ENCODE measurements around the gene DZIP1L. TPM values are rescaled to one million over a fixed set of nuclear protein-coding genes. Genes with fewer than 3 reads are reported as not detected.
A peak's percentile ranks its signal among the peaks of the same experiment; 100 is the strongest.

The DZIP1L gene
- total RNA-seq, 2 experiments from 2014 or later, result not detected

- peak; percentile 96 for ATAC-seq
- peak; percentile 79 for DNase-seq
- Mint-ChIP-seq H3K4me3 (no peak overlapping the region), H3K27me3 (peaks cover 16% of the 10 kb centered on the region), H3K4me1 (peaks cover 14% of the 10 kb centered on the region), H3K27ac (peak overlapping the region; percentile 77), H3K9me3 (ENCODE audit: low read depth) (no peaks in the 10 kb centered on the region), H3K36me3 (ENCODE audit: low read depth) (no peaks in the 10 kb centered on the region)
- intact Hi-C loops (cut with DNase I, micrococcal nuclease), result loop anchor here (1.0 to 10.0 kb wide), 7 partner anchors 16 to 851 kb away; partner anchors contain the start of genes CEP70 (in 1 of the 2), DBR1 (in 1 of the 2), ESYT3 (in 1 of the 2) and NME9 (in 1 of the 2)
- POLR2A ChIA-PET, result no interaction called here
- CTCF ChIA-PET, result interaction anchor here (0.6 to 4.9 kb wide), 9 partner anchors 16 to 878 kb away, joined by 3 to 42 read pairs (median 3); no protein-coding TSS in a partner anchor
These were observed 49.0 kb downstream of the DZIP1L start for GRCh38 chr3:138066383-138066782.

- POLR2A ChIA-PET, result no interaction called here
- Mint-ChIP-seq H3K36me3 (ENCODE audit: low read depth) (no peaks in the 10 kb centered on the region), H3K4me3 (no peak overlapping the region), H3K27ac (peak overlapping the region; percentile 77), H3K9me3 (ENCODE audit: low read depth) (no peaks in the 10 kb centered on the region), H3K4me1 (peaks cover 14% of the 10 kb centered on the region), H3K27me3 (peaks cover 14% of the 10 kb centered on the region)
- CTCF ChIA-PET, result interaction anchor here (0.6 to 4.9 kb wide), 5 partner anchors 16 to 849 kb away, joined by 3 to 42 read pairs (median 5); no protein-coding TSS in a partner anchor
- ATAC-seq (peak; percentile 58), DNase-seq (peak; percentile 38)
- intact Hi-C loops (cut with DNase I, micrococcal nuclease), result loop anchor here (1.0 to 10.0 kb wide), 7 partner anchors 16 to 851 kb away; partner anchors contain the start of genes CEP70 (in 1 of the 2), DBR1 (in 1 of the 2), ESYT3 (in 1 of the 2) and NME9 (in 1 of the 2)
These were observed 49.5 kb downstream of the DZIP1L start for GRCh38 chr3:138065949-138066348.

GRCh38 chr3:138063416-138063815, 52.0 kb downstream of the DZIP1L start:
- ChIA-PET POLR2A (no interaction called here), CTCF (interaction anchor here (0.6 to 4.9 kb wide), 2 partner anchors 22 to 55 kb away, joined by 3 to 42 read pairs; no protein-coding TSS in a partner anchor)
- intact Hi-C loops (cut with DNase I, micrococcal nuclease), result loop anchor here in 1 of 2 experiments (10.0 kb wide), 1 partner anchor 371 kb away; the partner anchor contains the start of gene ESYT3

GRCh38 chr3:138062626-138063025, 52.8 kb downstream of the DZIP1L start:
- POLR2A ChIA-PET, result no interaction called here
- Mint-ChIP-seq H3K4me1 (peaks cover 16% of the 10 kb centered on the region), H3K27me3 (peaks cover 4% of the 10 kb centered on the region), H3K36me3 (ENCODE audit: low read depth) (no peaks in the 10 kb centered on the region), H3K4me3 (no peak overlapping the region), H3K9me3 (ENCODE audit: low read depth) (no peaks in the 10 kb centered on the region), H3K27ac (no peak overlapping the region)
- CTCF ChIA-PET, result interaction anchor here (0.6 kb wide), 2 partner anchors 21 to 1908 kb away, joined by 3 to 6 read pairs; no protein-coding TSS in a partner anchor
- ATAC-seq, result no peak
- intact Hi-C loops (cut with DNase I, micrococcal nuclease), result loop anchor here in 1 of 2 experiments (10.0 kb wide), 1 partner anchor 372 kb away; the partner anchor contains the start of gene ESYT3
- no peak for DNase-seq

More at GRCh38 chr3:138063416-138063815, 52.0 kb downstream of the DZIP1L start:
- Mint-ChIP-seq H3K27me3 (peaks cover 6% of the 10 kb centered on the region), H3K27ac (no peak overlapping the region), H3K4me3 (no peak overlapping the region), H3K9me3 (ENCODE audit: low read depth) (no peaks in the 10 kb centered on the region), H3K36me3 (ENCODE audit: low read depth) (no peaks in the 10 kb centered on the region), H3K4me1 (peaks cover 16% of the 10 kb centered on the region)
- no peak for DNase-seq
- no peak for ATAC-seq

- intact Hi-C loops (cut with DNase I, micrococcal nuclease), result loop anchor here in 1 of 2 experiments (10.0 kb wide), 1 partner anchor 373 kb away; the partner anchor contains the start of gene ESYT3
- H3K4me3 Mint-ChIP-seq, result no peak overlapping the region
- peaks cover 4% of the 10 kb centered on the region for H3K27me3 Mint-ChIP-seq
- POLR2A ChIA-PET, result no interaction called here
- H3K27ac Mint-ChIP-seq, result no peak overlapping the region
- H3K9me3 Mint-ChIP-seq (ENCODE audit: low read depth), result no peaks in the 10 kb centered on the region
- DNase-seq, result no peak
- ATAC-seq, result no peak
- H3K4me1 Mint-ChIP-seq, result peaks cover 16% of the 10 kb centered on the region
- no peaks in the 10 kb centered on the region for H3K36me3 Mint-ChIP-seq (ENCODE audit: low read depth)
- CTCF ChIA-PET, result interaction anchor here (0.6 kb wide), 1 partner anchor 232 kb away, joined by 3 read pairs; no protein-coding TSS in a partner anchor
These were observed 53.4 kb downstream of the DZIP1L start for GRCh38 chr3:138062037-138062436.

- DNase-seq (no peak), ATAC-seq (no peak)
- Mint-ChIP-seq H3K9me3 (ENCODE audit: low read depth) (no peaks in the 10 kb centered on the region), H3K27me3 (peaks cover 6% of the 10 kb centered on the region), H3K36me3 (ENCODE audit: low read depth) (no peaks in the 10 kb centered on the region), H3K4me3 (no peak overlapping the region), H3K27ac (no peak overlapping the region), H3K4me1 (peaks cover 7% of the 10 kb centered on the region)
- intact Hi-C loops (cut with DNase I, micrococcal nuclease), result loop anchor here in 1 of 2 experiments (10.0 kb wide), 1 partner anchor 374 kb away; the partner anchor contains the start of gene ESYT3
- POLR2A ChIA-PET, result no interaction called here
- CTCF ChIA-PET, result interaction anchor here (0.5 to 2.5 kb wide), 2 partner anchors 8 to 1507 kb away, joined by 3 to 6 read pairs; no protein-coding TSS in a partner anchor
These were observed 54.6 kb downstream of the DZIP1L start for GRCh38 chr3:138060792-138061191.

- DNase-seq, result no peak
- intact Hi-C loops (cut with DNase I, micrococcal nuclease), result loop anchor here in 1 of 2 experiments (10.0 kb wide), 1 partner anchor 954 kb away; no protein-coding TSS in a partner anchor
- no peak overlapping the region for H3K4me3 Mint-ChIP-seq
- peaks cover 9% of the 10 kb centered on the region for H3K27me3 Mint-ChIP-seq
- POLR2A ChIA-PET, result no interaction called here
- no peaks in the 10 kb centered on the region for H3K9me3 Mint-ChIP-seq (ENCODE audit: low read depth)
- ATAC-seq, result no peak
- no peak overlapping the region for H3K27ac Mint-ChIP-seq
- H3K4me1 Mint-ChIP-seq, result peaks cover 2% of the 10 kb centered on the region
- CTCF ChIA-PET, result interaction anchor here (0.7 to 2.5 kb wide), 2 partner anchors 10 to 23 kb away, joined by 3 to 6 read pairs; no protein-coding TSS in a partner anchor
- H3K36me3 Mint-ChIP-seq (ENCODE audit: low read depth), result no peaks in the 10 kb centered on the region
These were observed 56.1 kb downstream of the DZIP1L start for GRCh38 chr3:138059261-138059660.

GRCh38 chr3:138057384-138057783, 58.0 kb downstream of the DZIP1L start:
- Mint-ChIP-seq H3K27me3 (peaks cover 17% of the 10 kb centered on the region), H3K4me3 (no peak overlapping the region), H3K27ac (no peak overlapping the region), H3K36me3 (ENCODE audit: low read depth) (no peaks in the 10 kb centered on the region), H3K4me1 (peaks cover 2% of the 10 kb centered on the region), H3K9me3 (ENCODE audit: low read depth) (no peaks in the 10 kb centered on the region)
- intact Hi-C loops (cut with DNase I, micrococcal nuclease), result loop anchor here in 1 of 2 experiments (10.0 kb wide), 1 partner anchor 953 kb away; no protein-coding TSS in a partner anchor
- ATAC-seq (no peak), DNase-seq (no peak)
- ChIA-PET POLR2A (interaction anchor here (0.6 kb wide), 1 partner anchor 25 kb away, joined by 3 read pairs; no protein-coding TSS in a partner anchor), CTCF (interaction anchor here (0.7 to 1.0 kb wide), 2 partner anchors 24 to 63 kb away, joined by 3 read pairs; no protein-coding TSS in a partner anchor)

- Mint-ChIP-seq H3K4me3 (no peak overlapping the region), H3K4me1 (no peaks in the 10 kb centered on the region), H3K36me3 (ENCODE audit: low read depth) (no peaks in the 10 kb centered on the region), H3K27me3 (peaks cover 20% of the 10 kb centered on the region), H3K27ac (no peak overlapping the region), H3K9me3 (ENCODE audit: low read depth) (peaks cover 2% of the 10 kb centered on the region)
- no peak for ATAC-seq
- ChIA-PET POLR2A (no interaction called here), CTCF (no interaction called here)
- intact Hi-C loops (cut with DNase I, micrococcal nuclease), result loop anchor here in 1 of 2 experiments (10.0 kb wide), 1 partner anchor 949 kb away; no protein-coding TSS in a partner anchor
- DNase-seq, result no peak
These were observed 61.4 kb downstream of the DZIP1L start for GRCh38 chr3:138054057-138054456.

GRCh38 chr3:138051947-138052802, 63.2 kb downstream of the DZIP1L start:
- Mint-ChIP-seq H3K27me3 (peaks cover 22% of the 10 kb centered on the region), H3K9me3 (ENCODE audit: low read depth) (peaks cover 2% of the 10 kb centered on the region), H3K27ac (no peak overlapping the region), H3K36me3 (ENCODE audit: low read depth) (no peaks in the 10 kb centered on the region), H3K4me3 (no peak overlapping the region), H3K4me1 (no peaks in the 10 kb centered on the region)
- ChIA-PET POLR2A (no interaction called here), CTCF (interaction anchor here (0.5 to 2.6 kb wide), 9 partner anchors 10 to 1037 kb away, joined by 3 to 9 read pairs (median 4); no protein-coding TSS in a partner anchor)
- intact Hi-C loops (cut with DNase I, micrococcal nuclease), result loop anchor here in 1 of 2 experiments (10.0 kb wide), 1 partner anchor 947 kb away; no protein-coding TSS in a partner anchor
- ATAC-seq, result no peak
- DNase-seq, result peak; percentile 55
